H9 (cell line): ENCODE data around the gene PLA2G4D. TPM values are rescaled to one million over a fixed set of nuclear protein-coding genes. Genes with fewer than 3 reads are reported as not detected.

Experiments used
- DNase-seq: peaks from one replicate; pipeline ENCODE4 v3.0.0-alpha.2; 2017
- H2AFZ ChIP-seq: one replicate; pipeline ENCODE4 v1.6.1; 2013; ENCODE audit warnings: mild to moderate bottlenecking, low read length, control low read depth, moderate library complexity
- H2AK5ac ChIP-seq: 2 replicates; pipeline ENCODE4 v1.6.1; 2013; ENCODE audit warnings: low read length, control low read depth, mixed read lengths; ENCODE audit not compliant: insufficient read length
- H2BK120ac ChIP-seq: one replicate; pipeline ENCODE4 v1.6.1; 2013; ENCODE audit warnings: low read depth, mild to moderate bottlenecking, low read length, control low read depth, inconsistent platforms; ENCODE audit not compliant: poor library complexity, severe bottlenecking
- H2BK12ac ChIP-seq: 2 replicates; pipeline ENCODE4 v1.6.1; 2013; ENCODE audit warnings: low read length, control low read depth, mixed read lengths, low read depth; ENCODE audit not compliant: insufficient read length
- H2BK15ac ChIP-seq: 2 replicates; pipeline ENCODE4 v1.6.1; 2013; ENCODE audit warnings: low read depth, low read length, control low read depth
- H2BK20ac ChIP-seq: one replicate; pipeline ENCODE4 v1.6.1; 2013; ENCODE audit warnings: low read depth, mild to moderate bottlenecking, low read length, control low read depth, inconsistent platforms; ENCODE audit not compliant: poor library complexity, severe bottlenecking
- H2BK5ac ChIP-seq: 2 replicates; pipeline ENCODE4 v1.6.1; 2013; ENCODE audit warnings: low read length, control low read depth, mixed read lengths; ENCODE audit not compliant: insufficient read length
- H3K14ac ChIP-seq: 2 replicates; pipeline ENCODE4 v1.6.1; 2013; ENCODE audit warnings: low read length, control low read depth; ENCODE audit not compliant: insufficient read depth
- H3K18ac ChIP-seq: 2 replicates; pipeline ENCODE4 v1.6.1; 2013; ENCODE audit warnings: low read depth, mild to moderate bottlenecking, mixed read lengths, low read length, control low read depth; ENCODE audit not compliant: insufficient read length
- H3K23ac ChIP-seq: 2 replicates; pipeline ENCODE4 v1.6.1; 2013; ENCODE audit warnings: low read length, control low read depth, mixed read lengths, low read depth; ENCODE audit not compliant: insufficient read length
- H3K23me2 ChIP-seq: 2 replicates; pipeline ENCODE4 v1.6.1; 2013; ENCODE audit warnings: low read depth, mild to moderate bottlenecking, mixed read lengths, low read length, control low read depth; ENCODE audit not compliant: insufficient read length, poor library complexity, severe bottlenecking
- H3K27ac ChIP-seq: 2 replicates; pipeline ENCODE4 v1.5.1; 2013; ENCODE audit warnings: low read length, control low read depth, mixed read lengths, low read depth; ENCODE audit not compliant: insufficient read length
- H3K27me3 ChIP-seq: 2 replicates; pipeline ENCODE4 v1.6.1; 2013; ENCODE audit warnings: low read length, control low read depth, inconsistent platforms; ENCODE audit not compliant: insufficient read depth
- H3K4ac ChIP-seq: 2 replicates; pipeline ENCODE4 v1.6.1; 2013; ENCODE audit warnings: low read depth, mild to moderate bottlenecking, control low read depth, inconsistent platforms, low read length, moderate library complexity
- H3K4me1 ChIP-seq: 2 replicates; pipeline ENCODE4 v1.6.1; 2013; ENCODE audit warnings: low read length, control low read depth, inconsistent platforms; ENCODE audit not compliant: insufficient read depth
- H3K4me2 ChIP-seq: 2 replicates; pipeline ENCODE4 v1.6.1; 2013; ENCODE audit warnings: low read length, control low read depth, mixed read lengths; ENCODE audit not compliant: insufficient read length, insufficient read depth
- H3K56ac ChIP-seq: 2 replicates; pipeline ENCODE4 v1.6.1; 2013; ENCODE audit warnings: low read depth, mild to moderate bottlenecking, mixed read lengths, low read length, control low read depth; ENCODE audit not compliant: insufficient read length
- H3K79me1 ChIP-seq: 2 replicates; pipeline ENCODE4 v1.6.1; 2013; ENCODE audit warnings: low read depth, mild to moderate bottlenecking, moderate library complexity, low read length, control low read depth, inconsistent platforms; ENCODE audit not compliant: insufficient read depth, poor library complexity, severe bottlenecking
- H3K79me2 ChIP-seq: 2 replicates; pipeline ENCODE4 v1.6.1; 2013; ENCODE audit warnings: low read length, control low read depth, inconsistent platforms; ENCODE audit not compliant: insufficient read depth
- H3K9ac ChIP-seq: 2 replicates; pipeline ENCODE4 v1.6.1; 2013; ENCODE audit warnings: low read length, control low read depth, mixed read lengths; ENCODE audit not compliant: insufficient read length; ENCODE audit errors: extremely low read depth
- H3K9me3 ChIP-seq: one replicate; pipeline ENCODE4 v1.6.1; 2013; ENCODE audit warnings: low read depth, low read length, inconsistent platforms; ENCODE audit not compliant: control insufficient read depth
- H3T11ph ChIP-seq: one replicate; pipeline ENCODE4 v1.6.1; 2013; ENCODE audit warnings: mild to moderate bottlenecking, low read length, control low read depth, inconsistent platforms
- H4K20me1 ChIP-seq: one replicate; pipeline ENCODE4 v1.6.1; 2013; ENCODE audit not compliant: control insufficient read depth, insufficient read length, insufficient read depth
- H4K5ac ChIP-seq: 2 replicates; pipeline ENCODE4 v1.6.1; 2013; ENCODE audit warnings: low read depth, mild to moderate bottlenecking, mixed read lengths, low read length, control low read depth; ENCODE audit not compliant: insufficient read length
- H4K8ac ChIP-seq: replicated peaks from 2 replicates; pipeline ENCODE4 v1.6.1; 2013; ENCODE audit warnings: low read length, control low read depth, mixed read lengths, low read depth; ENCODE audit not compliant: insufficient read length
- H4K91ac ChIP-seq: 2 replicates; pipeline ENCODE4 v1.6.1; 2013; ENCODE audit warnings: low read depth, mild to moderate bottlenecking, moderate library complexity, mixed read lengths, low read length, control low read depth; ENCODE audit not compliant: insufficient read length
- H3K27ac Mint-ChIP-seq, 3 experiments: 2 replicates in 2 of 3; 3 replicates in 1 of 3; pipeline ENCODE4 v1.8.0; 2020 to 2021; ENCODE audit warnings: mixed read lengths in 3 of 3, mild to moderate bottlenecking in 1 of 3, moderate library complexity in 1 of 3
- H3K27me3 Mint-ChIP-seq: 2 replicates; pipeline ENCODE4 v1.8.0; 2021; ENCODE audit warnings: low read depth, mild to moderate bottlenecking, moderate library complexity, mixed read lengths
- H3K36me3 Mint-ChIP-seq, 3 experiments: 2 replicates in 2 of 3; 3 replicates in 1 of 3; pipeline ENCODE4 v1.8.0; 2020 to 2021; ENCODE audit warnings: low read depth in 3 of 3, mixed read lengths in 3 of 3; ENCODE audit not compliant: insufficient read depth in 1 of 3
- H3K4me1 Mint-ChIP-seq, 2 experiments: 2 replicates each; pipeline ENCODE4 v1.8.0; 2020; ENCODE audit warnings: mixed read lengths in 2 of 2
- H3K4me3 Mint-ChIP-seq, 2 experiments: 2 replicates in 1 of 2; 3 replicates in 1 of 2; pipeline ENCODE4 v1.8.0; 2020 to 2021; ENCODE audit warnings: mild to moderate bottlenecking in 2 of 2, mixed read lengths in 2 of 2, moderate library complexity in 1 of 2
- H3K9me3 Mint-ChIP-seq, 2 experiments: 2 replicates in 1 of 2; 3 replicates in 1 of 2; pipeline ENCODE4 v1.8.0; 2020; ENCODE audit warnings: mild to moderate bottlenecking in 2 of 2, mixed read lengths in 2 of 2, moderate library complexity in 1 of 2
- WGBS: extraction: QIAGEN DNeasy Blood & Tissue Kit; methylation state at CpG from one replicate; pipeline ENCODE4 v1.1.7; 2013; ENCODE audit warnings: missing lambda C conversion rate, low lambda C conversion rate, mixed read lengths; ENCODE audit not compliant: insufficient read length; ENCODE audit errors: extremely low coverage; 5-methylcytosine and 5-hydroxymethylcytosine counted together
- total RNA-seq: library from RNA; stranded (reverse); gene quantifications from 2 replicates; pipeline ENCODE4 v1.2.1, GENCODE V29; 2021
- TF ChIP-seq, protein P1 (sequence below): fragments of 200-600 bp; sonication (generic); conservative IDR thresholded peaks from 3 replicates; pipeline ENCODE4 v1.8.0; 2021; ENCODE audit warnings: antibody characterized with exemption, mild to moderate bottlenecking

The PLA2G4D gene
- total RNA-seq, 1 experiment from 2014 or later: 0.33 TPM

DNA sequence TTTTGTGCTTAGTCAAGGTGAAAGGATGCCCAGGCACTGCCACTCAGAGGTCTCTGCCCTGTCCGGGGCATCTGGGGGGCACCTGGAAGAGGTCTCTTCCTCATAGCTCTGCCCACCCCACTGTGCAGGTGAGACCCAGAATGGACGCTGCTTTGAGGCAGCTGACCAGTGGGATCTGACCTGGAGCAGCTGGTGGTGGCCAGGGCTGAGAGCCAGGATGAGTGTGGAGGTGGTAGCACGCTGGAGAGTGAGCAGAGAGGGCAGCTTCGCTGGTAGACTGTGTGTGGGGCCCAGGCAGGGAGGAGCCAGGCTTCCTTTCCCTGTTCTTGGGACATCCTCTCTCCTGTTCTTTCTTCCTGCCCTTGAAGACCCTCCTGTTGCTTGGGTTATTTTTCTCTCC is 41.4 kb downstream of the PLA2G4D start:
- Mint-ChIP-seq H3K4me3 (no peak overlapping the region), H3K9me3 (no peaks in the 10 kb centered on the region; a peak in 2 of 5 replicates), H3K4me1 (peaks cover 13 to 21% of the 10 kb centered on the region in 2 experiments), H3K36me3 (no peaks in the 10 kb centered on the region), H3K27ac (no peak overlapping the region), H3K27me3 (peaks cover 18% of the 10 kb centered on the region)
- no peak overlapping the region for H4K91ac ChIP-seq
- TF ChIP-seq, protein P1, sequence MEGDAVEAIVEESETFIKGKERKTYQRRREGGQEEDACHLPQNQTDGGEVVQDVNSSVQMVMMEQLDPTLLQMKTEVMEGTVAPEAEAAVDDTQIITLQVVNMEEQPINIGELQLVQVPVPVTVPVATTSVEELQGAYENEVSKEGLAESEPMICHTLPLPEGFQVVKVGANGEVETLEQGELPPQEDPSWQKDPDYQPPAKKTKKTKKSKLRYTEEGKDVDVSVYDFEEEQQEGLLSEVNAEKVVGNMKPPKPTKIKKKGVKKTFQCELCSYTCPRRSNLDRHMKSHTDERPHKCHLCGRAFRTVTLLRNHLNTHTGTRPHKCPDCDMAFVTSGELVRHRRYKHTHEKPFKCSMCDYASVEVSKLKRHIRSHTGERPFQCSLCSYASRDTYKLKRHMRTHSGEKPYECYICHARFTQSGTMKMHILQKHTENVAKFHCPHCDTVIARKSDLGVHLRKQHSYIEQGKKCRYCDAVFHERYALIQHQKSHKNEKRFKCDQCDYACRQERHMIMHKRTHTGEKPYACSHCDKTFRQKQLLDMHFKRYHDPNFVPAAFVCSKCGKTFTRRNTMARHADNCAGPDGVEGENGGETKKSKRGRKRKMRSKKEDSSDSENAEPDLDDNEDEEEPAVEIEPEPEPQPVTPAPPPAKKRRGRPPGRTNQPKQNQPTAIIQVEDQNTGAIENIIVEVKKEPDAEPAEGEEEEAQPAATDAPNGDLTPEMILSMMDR: no peak
- H2BK120ac ChIP-seq: no peak overlapping the region
- H2BK5ac ChIP-seq: no peak overlapping the region
- no peak overlapping the region for H2BK12ac ChIP-seq
- H3K23me2 ChIP-seq: peaks cover 3% of the 10 kb centered on the region
- H3K79me2 ChIP-seq: no peaks in the 10 kb centered on the region
- H2BK20ac ChIP-seq: no peak overlapping the region
- H3K27me3 ChIP-seq: no peaks in the 10 kb centered on the region
- no peak overlapping the region for H3T11ph ChIP-seq
- no peak overlapping the region for H3K18ac ChIP-seq
- no peak overlapping the region for H2BK15ac ChIP-seq
- H4K20me1 ChIP-seq: no peaks in the 10 kb centered on the region
- no peak overlapping the region for H3K4me2 ChIP-seq
- no peak overlapping the region for H2AFZ ChIP-seq
- no peak overlapping the region for H4K5ac ChIP-seq
- H3K27ac ChIP-seq: no peak overlapping the region
- no peaks in the 10 kb centered on the region for H3K9me3 ChIP-seq
- no peak overlapping the region for H3K9ac ChIP-seq
- no CpG with 5 or more reads among the region's 4 CpGs for WGBS
- H3K4me1 ChIP-seq: no peaks in the 10 kb centered on the region
- H3K14ac ChIP-seq: peak overlapping the region; percentile 24; the same call in 1 of the 2 replicates
- no peak overlapping the region for H3K56ac ChIP-seq
- no peaks in the 10 kb centered on the region for H3K79me1 ChIP-seq
- no peak overlapping the region for H3K23ac ChIP-seq
- no peak overlapping the region for H3K4ac ChIP-seq
- H4K8ac ChIP-seq: no peak overlapping the region
- H2AK5ac ChIP-seq: no peak overlapping the region
- no peak for DNase-seq
